Activated T-cell treated with anti-CD3 and anti-CD28 coated beads for 48 hours (primary cell): ENCODE data around the gene CHKA.
"Not testable (repeated sequence)": the region's sequence is repeated elsewhere in the genome, so short reads cannot be mapped to it uniquely, and the experiment has no call there.

Source experiments
- DNase-seq: peaks from one replicate; pipeline ENCODE4 v3.0.0-alpha.2; 2020; ENCODE audit warnings: low read depth

CHKA gene

GRCh38 chr11:68116126-68116525, 5.1 kb downstream of the CHKA start:
- DNase-seq = no peak

GRCh38 chr11:68115285-68115684, 5.9 kb downstream of the CHKA start:
- no peak for DNase-seq

- DNase-seq = no peak
Observed at GRCh38 chr11:68113986-68114385, 7.2 kb downstream of the CHKA start.

GRCh38 chr11:68107689-68108088, 13.5 kb downstream of the CHKA start:
- DNase-seq = no peak

- no peak for DNase-seq
Observed at GRCh38 chr11:68106165-68106940, 14.8 kb downstream of the CHKA start.

- DNase-seq = no peak
Observed at GRCh38 chr11:68099474-68100405, 21.4 kb downstream of the CHKA start.

GRCh38 chr11:68099057-68099456, 22.1 kb downstream of the CHKA start:
- DNase-seq = no peak

GRCh38 chr11:68096962-68097361, 24.2 kb downstream of the CHKA start:
- no peak for DNase-seq

- DNase-seq = no peak
Observed at GRCh38 chr11:68093565-68093964, 27.6 kb downstream of the CHKA start.

- DNase-seq = not testable (repeated sequence)
Observed at GRCh38 chr11:68092946-68093345, 28.2 kb downstream of the CHKA start.

GRCh38 chr11:68092411-68092810, 28.8 kb downstream of the CHKA start:
- no peak for DNase-seq

- DNase-seq = no peak
Observed at GRCh38 chr11:68090706-68091105, 30.5 kb downstream of the CHKA start.

- no peak for DNase-seq
Observed at GRCh38 chr11:68090287-68090686, 30.9 kb downstream of the CHKA start.

- DNase-seq = no peak
Observed at GRCh38 chr11:68089679-68090078, 31.5 kb downstream of the CHKA start.

- no peak for DNase-seq
Observed at GRCh38 chr11:68083517-68083916, 37.7 kb downstream of the CHKA start.

- no peak for DNase-seq
Observed at GRCh38 chr11:68082481-68082880, 38.7 kb downstream of the CHKA start.

- DNase-seq = no peak
Observed at GRCh38 chr11:68081691-68082090, 39.5 kb downstream of the CHKA start.

- DNase-seq = no peak
Observed at GRCh38 chr11:68080860-68081259, 40.3 kb downstream of the CHKA start.

GRCh38 chr11:68077617-68078582, 43.3 kb downstream of the CHKA start:
- no peak for DNase-seq

GRCh38 chr11:68076371-68077042, 44.7 kb downstream of the CHKA start:
- DNase-seq = no peak

GRCh38 chr11:68074584-68075352, 46.4 kb downstream of the CHKA start:
- DNase-seq = no peak
